HL-60 (cell line): ENCODE data around the gene AIF1L.

Experiments
- DNase-seq, 2 experiments: peaks; one replicate each; pipeline ENCODE4 v3.0.0-alpha.2; 2010 to 2020; ENCODE audit warnings: low read depth in 1 of 2, low spot score in 1 of 2
- H3K27ac ChIP-seq: fragments of 250-450 bp; sonication (Bioruptor Pico); replicated peaks from 2 replicates; pipeline ENCODE4 v1.5.1; 2020; ENCODE audit warnings: mild to moderate bottlenecking, moderate library complexity
- H3K27me3 ChIP-seq: fragments of 250-450 bp; sonication (Bioruptor Pico); 2 replicates; pipeline ENCODE4 v1.5.1; 2021; ENCODE audit warnings: mild to moderate bottlenecking, moderate library complexity; ENCODE audit not compliant: insufficient read depth, poor library complexity, severe bottlenecking
- H3K4me3 ChIP-seq: replicated peaks from 2 replicates; pipeline ENCODE4 v1.5.1; 2011; ENCODE audit warnings: mild to moderate bottlenecking, control low read depth, low read length; ENCODE audit not compliant: insufficient read depth
- CTCF ChIP-seq: IDR thresholded peaks from one replicate; pipeline ENCODE4 v1.5.1; 2011; ENCODE audit warnings: low read length, control low read depth, inconsistent platforms; ENCODE audit not compliant: insufficient read depth
- GABPA ChIP-seq: IDR thresholded peaks from 2 replicates; pipeline ENCODE4 v1.6.1; 2012; ENCODE audit warnings: low read depth
- POLR2AphosphoS5 ChIP-seq: IDR thresholded peaks from 2 replicates; pipeline ENCODE4 v1.6.1; 2012; ENCODE audit warnings: low read depth
- REST ChIP-seq: IDR thresholded peaks from 2 replicates; pipeline ENCODE4 v1.6.1; 2012; ENCODE audit warnings: low read depth; ENCODE audit not compliant: insufficient replicate concordance
- SPI1 ChIP-seq: IDR thresholded peaks from 2 replicates; pipeline ENCODE4 v1.6.1; 2012; ENCODE audit warnings: low read depth, mild to moderate bottlenecking, borderline replicate concordance

AIF1L gene

GRCh38 chr9:131148276-131148675, 51.9 kb downstream of the AIF1L start:
- Histone ChIP-seq H3K27me3 (no peaks in the 10 kb centered on the region), H3K27ac (no peak overlapping the region), H3K4me3 (no peak overlapping the region)
- DNase-seq, result no peak
- TF ChIP-seq SPI1, result no peak
- no peak for TF ChIP-seq CTCF
- no peak for TF ChIP-seq GABPA
- TF ChIP-seq REST, result no peak
- TF ChIP-seq POLR2AphosphoS5, result no peak

- DNase-seq, result no peak
- H3K27me3 ChIP-seq, result no peaks in the 10 kb centered on the region
- H3K4me3 ChIP-seq, result no peak overlapping the region
- H3K27ac ChIP-seq, result no peak overlapping the region
- TF ChIP-seq SPI1 (no peak), POLR2AphosphoS5 (no peak), GABPA (no peak), REST (no peak), CTCF (no peak)
Observed at GRCh38 chr9:131148966-131149687, 52.8 kb downstream of the AIF1L start.

GRCh38 chr9:131149688-131150053, 53.3 kb downstream of the AIF1L start:
- H3K27me3 ChIP-seq, result no peaks in the 10 kb centered on the region
- H3K4me3 ChIP-seq, result no peak overlapping the region
- TF ChIP-seq REST, result no peak
- no peak for TF ChIP-seq GABPA
- H3K27ac ChIP-seq, result no peak overlapping the region
- DNase-seq, result no peak
